Calu3 (cell line): ENCODE data around the gene MIPEP. TPM values are rescaled to one million over a fixed set of nuclear protein-coding genes. Genes with fewer than 3 reads are reported as not detected.

ENCODE experiments used
- BruUV-seq: library from RNA; stranded (reverse); fragments of 400-500 nt; replicated peaks from 2 replicates; lab custom pipeline; 2021; lab: Mats Ljungman, UMichigan
- CTCF ChIA-PET: fragments of 300-600 bp; sonication (Branson Sonifier 250); formaldehyde crosslinking; loops from one replicate; lab custom pipeline; 2022; ENCODE audit warnings: antibody characterized with exemption; lab: Charles Lee
- DNase-seq: peaks from one replicate; pipeline ENCODE4 v3.0.0; 2022
- H3K27ac Mint-ChIP-seq: one replicate; pipeline ENCODE4 v1.8.0; 2022; ENCODE audit warnings: mixed read lengths; ENCODE audit not compliant: unreplicated experiment
- H3K27me3 Mint-ChIP-seq: one replicate; pipeline ENCODE4 v1.8.0; 2022; ENCODE audit warnings: mixed read lengths; ENCODE audit not compliant: unreplicated experiment
- H3K36me3 Mint-ChIP-seq: one replicate; pipeline ENCODE4 v1.8.0; 2022; ENCODE audit warnings: mild to moderate bottlenecking, moderate library complexity, mixed read lengths; ENCODE audit not compliant: insufficient read depth, unreplicated experiment
- H3K4me1 Mint-ChIP-seq: one replicate; pipeline ENCODE4 v1.8.0; 2022; ENCODE audit warnings: mild to moderate bottlenecking, low read depth, mixed read lengths; ENCODE audit not compliant: unreplicated experiment
- H3K4me3 Mint-ChIP-seq: one replicate; pipeline ENCODE4 v1.8.0; 2022; ENCODE audit warnings: mild to moderate bottlenecking, low read depth, moderate library complexity, mixed read lengths; ENCODE audit not compliant: unreplicated experiment
- H3K9me3 Mint-ChIP-seq: one replicate; pipeline ENCODE4 v1.8.0; 2022; ENCODE audit warnings: low read depth, mixed read lengths; ENCODE audit not compliant: unreplicated experiment
- intact Hi-C: fragments of 100-400 bp; cut with micrococcal nuclease; formaldehyde crosslinking; loops from one replicate; pipeline ENCODE4 v1.10.0; 2022; ENCODE audit not compliant: unreplicated experiment
- total RNA-seq: library from RNA; stranded (reverse); gene quantifications from 2 replicates; pipeline ENCODE4 v1.2.3, GENCODE V29; 2022
- TF ChIP-seq, protein P1 (sequence below): fragments of 200-600 bp; IDR thresholded peaks from one replicate; pipeline ENCODE4 v1.8.0; 2022; ENCODE audit warnings: antibody characterized with exemption; ENCODE audit not compliant: unreplicated experiment

MIPEP gene
- total RNA-seq, 1 experiment from 2014 or later = 25.2 TPM

GRCh38 chr13:23736541-23736940 is 152.7 kb downstream of the MIPEP start:
- no peak overlapping the region for H3K4me3 Mint-ChIP-seq
- intact Hi-C loops = no loop called here
- CTCF ChIA-PET = no interaction called here

GRCh38 chr13:23735329-23735728 is 153.9 kb downstream of the MIPEP start:
- H3K4me1 Mint-ChIP-seq = no peaks in the 10 kb centered on the region
- no peaks in the 10 kb centered on the region for H3K27me3 Mint-ChIP-seq
- DNase-seq = no peak
- H3K27ac Mint-ChIP-seq = no peak overlapping the region
- intact Hi-C loops = no loop called here
- TF ChIP-seq, protein P1, sequence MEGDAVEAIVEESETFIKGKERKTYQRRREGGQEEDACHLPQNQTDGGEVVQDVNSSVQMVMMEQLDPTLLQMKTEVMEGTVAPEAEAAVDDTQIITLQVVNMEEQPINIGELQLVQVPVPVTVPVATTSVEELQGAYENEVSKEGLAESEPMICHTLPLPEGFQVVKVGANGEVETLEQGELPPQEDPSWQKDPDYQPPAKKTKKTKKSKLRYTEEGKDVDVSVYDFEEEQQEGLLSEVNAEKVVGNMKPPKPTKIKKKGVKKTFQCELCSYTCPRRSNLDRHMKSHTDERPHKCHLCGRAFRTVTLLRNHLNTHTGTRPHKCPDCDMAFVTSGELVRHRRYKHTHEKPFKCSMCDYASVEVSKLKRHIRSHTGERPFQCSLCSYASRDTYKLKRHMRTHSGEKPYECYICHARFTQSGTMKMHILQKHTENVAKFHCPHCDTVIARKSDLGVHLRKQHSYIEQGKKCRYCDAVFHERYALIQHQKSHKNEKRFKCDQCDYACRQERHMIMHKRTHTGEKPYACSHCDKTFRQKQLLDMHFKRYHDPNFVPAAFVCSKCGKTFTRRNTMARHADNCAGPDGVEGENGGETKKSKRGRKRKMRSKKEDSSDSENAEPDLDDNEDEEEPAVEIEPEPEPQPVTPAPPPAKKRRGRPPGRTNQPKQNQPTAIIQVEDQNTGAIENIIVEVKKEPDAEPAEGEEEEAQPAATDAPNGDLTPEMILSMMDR = no peak
- no TSS peak for BruUV-seq
- no peaks in the 10 kb centered on the region for H3K36me3 Mint-ChIP-seq
- CTCF ChIA-PET = interaction anchor here (1.0 kb wide), 1 partner anchor 18 kb away, joined by 5 read pairs; no protein-coding TSS in a partner anchor
- no peaks in the 10 kb centered on the region for H3K9me3 Mint-ChIP-seq
- no peak overlapping the region for H3K4me3 Mint-ChIP-seq

More at GRCh38 chr13:23736541-23736940, 152.7 kb downstream of the MIPEP start:
- Mint-ChIP-seq H3K27me3 (no peaks in the 10 kb centered on the region), H3K36me3 (no peaks in the 10 kb centered on the region), H3K4me1 (no peaks in the 10 kb centered on the region), H3K27ac (no peak overlapping the region), H3K9me3 (no peaks in the 10 kb centered on the region)
- DNase-seq = no peak
- TF ChIP-seq, protein P1 = no peak
- no TSS peak for BruUV-seq

- Mint-ChIP-seq H3K9me3 (no peaks in the 10 kb centered on the region), H3K4me1 (no peaks in the 10 kb centered on the region), H3K27me3 (no peaks in the 10 kb centered on the region), H3K27ac (no peak overlapping the region), H3K36me3 (no peaks in the 10 kb centered on the region), H3K4me3 (no peak overlapping the region)
- no peak for DNase-seq
- CTCF ChIA-PET = no interaction called here
- TF ChIP-seq, protein P1 = no peak
- no TSS peak for BruUV-seq
- intact Hi-C loops = no loop called here
These were observed 157.5 kb downstream of the MIPEP start for GRCh38 chr13:23731709-23732108.

GRCh38 chr13:23730251-23730650 is 158.9 kb downstream of the MIPEP start:
- intact Hi-C loops = no loop called here
- H3K36me3 Mint-ChIP-seq = no peaks in the 10 kb centered on the region
- no peak overlapping the region for H3K27ac Mint-ChIP-seq
- TF ChIP-seq, protein P1 = no peak
- DNase-seq = no peak
- H3K9me3 Mint-ChIP-seq = no peaks in the 10 kb centered on the region
- H3K4me1 Mint-ChIP-seq = no peaks in the 10 kb centered on the region
- H3K27me3 Mint-ChIP-seq = no peaks in the 10 kb centered on the region
- no peak overlapping the region for H3K4me3 Mint-ChIP-seq
- BruUV-seq = no TSS peak
- CTCF ChIA-PET = no interaction called here
